ENCODE measurements around the gene MEGF11.

- no peak for TF ChIP-seq CTCF (IDR thresholded peaks at IDR 0.05; ENCODE audit: low read depth, low read length)
- no peak for TF ChIP-seq EZH2phosphoT487 (IDR thresholded peaks at IDR 0.05; ENCODE audit: low read depth)
Observed at GRCh38 chr15:65912235-65912634, 341.3 kb downstream of the MEGF11 start.

Measured in OCI-LY3 (cell line).